ENCODE data around the gene ELP5. TPM values are rescaled to one million over a fixed set of nuclear protein-coding genes. Genes with fewer than 3 reads are reported as not detected.

Gene ELP5
- total and polyA plus RNA-seq, 2 donors (not counting 3 experiments of a cell fraction or from before 2014, with no cell fraction given) = 44.4 to 54.7 TPM

DNA sequence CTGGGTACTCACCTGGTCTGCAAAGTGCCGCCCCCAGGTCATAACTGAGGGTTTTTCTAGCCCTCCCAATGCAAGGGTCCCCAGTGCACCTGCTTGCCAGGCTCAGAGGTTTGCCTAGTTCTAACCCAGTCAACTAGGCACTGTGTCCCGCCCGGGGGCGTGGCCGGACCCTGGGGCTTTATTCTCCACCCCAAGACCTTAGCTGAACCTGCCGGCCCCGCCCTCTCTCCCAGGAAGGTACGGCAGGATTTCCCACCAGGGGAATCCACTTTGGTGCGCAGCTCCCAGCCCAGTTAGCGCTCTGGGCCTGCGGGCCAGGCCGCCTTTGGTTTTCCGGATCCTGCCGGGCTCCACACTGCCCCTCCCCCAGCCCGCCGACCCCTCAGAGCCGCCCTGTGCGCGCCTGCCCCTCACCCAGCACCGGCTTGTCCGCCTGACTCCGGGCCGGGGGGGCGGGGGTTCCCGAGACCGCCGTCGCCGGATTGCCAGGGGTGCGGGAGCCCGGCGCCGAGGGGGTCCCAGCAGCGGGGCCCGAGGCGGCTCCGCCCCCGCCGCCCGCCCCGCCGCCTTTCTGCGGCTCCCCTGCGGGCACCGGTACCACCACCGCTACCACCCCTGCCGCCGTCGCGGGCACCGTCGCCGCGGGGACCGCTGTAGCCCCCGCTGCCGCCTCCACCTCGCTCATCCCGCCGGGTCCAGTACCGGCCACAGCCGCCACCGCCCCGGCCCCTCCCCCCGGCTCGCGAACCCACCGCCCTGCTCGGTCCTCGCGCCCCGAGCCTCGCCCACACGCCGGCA, 42.0 kb downstream of the ELP5 start:
- intact Hi-C loops (cut with micrococcal nuclease) = no loop called here
- DNase-seq (ENCODE audit: low read depth, low spot score) = no peak
- peaks cover 16 to 28% of the 10 kb centered on the region in 2 experiments for H3K27me3 ChIP-seq (ENCODE audit: control insufficient read depth in 2 of 2, insufficient read depth in 2 of 2, low read length in 2 of 2)
- peak overlapping the region; percentile 44 for H2AFZ ChIP-seq (ENCODE audit: low read depth, low read length)
- H3K9ac ChIP-seq (replicated peaks; ENCODE audit: extremely low read depth, insufficient read depth, low read length) = no peak overlapping the region
- H3K4me3 ChIP-seq (replicated peaks in 1 of 3; ENCODE audit: insufficient read depth in 1 of 3, low read depth in 1 of 3, low read length in 3 of 3) = no peak overlapping the region
- H3K4me1 ChIP-seq (ENCODE audit: control insufficient read depth, extremely low read depth, insufficient read depth, low read length) = peaks cover 8% of the 10 kb centered on the region
- no peaks in the 10 kb centered on the region for H3K36me3 ChIP-seq (ENCODE audit: control insufficient read depth in 2 of 2, extremely low read depth in 1 of 2, insufficient read depth in 2 of 2, low read length in 2 of 2)
- no peak for FAIRE-seq
- no TSS peak for BruUV-seq (replicated peaks)
- TF ChIP-seq EZH2 (IDR thresholded peaks at IDR 0.05; ENCODE audit: borderline replicate concordance, low read depth, low read length, severe bottlenecking) (peak; percentile 76), POLR2A (IDR thresholded peaks at IDR 0.05; ENCODE audit: low read depth, low read length) (no peak), FOS (IDR thresholded peaks at IDR 0.05; ENCODE audit: borderline replicate concordance, insufficient read depth, low read length) (no peak)
- TF ChIP-seq, protein P1, sequence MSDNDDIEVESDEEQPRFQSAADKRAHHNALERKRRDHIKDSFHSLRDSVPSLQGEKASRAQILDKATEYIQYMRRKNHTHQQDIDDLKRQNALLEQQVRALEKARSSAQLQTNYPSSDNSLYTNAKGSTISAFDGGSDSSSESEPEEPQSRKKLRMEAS (IDR thresholded peaks at IDR 0.05; ENCODE audit: insufficient read depth, insufficient read length) = no peak
- ChIA-PET POLR2A (no interaction called here), CTCF (interaction anchor here (1.9 kb wide), 1 partner anchor 12 kb away, joined by 4 read pairs; the partner anchor contains the start of gene SLC2A4)
- H4K20me1 ChIP-seq (replicated peaks; ENCODE audit: control insufficient read depth, extremely low read depth, insufficient read depth, low read length) = no peaks in the 10 kb centered on the region
- H3K79me2 ChIP-seq (ENCODE audit: control insufficient read depth, insufficient read depth, low read length) = no peaks in the 10 kb centered on the region
- H3K9me1 ChIP-seq (replicated peaks; ENCODE audit: control insufficient read depth, extremely low read depth, insufficient read depth, low read length) = no peaks in the 10 kb centered on the region
- no peak overlapping the region for H3K27ac ChIP-seq (ENCODE audit: insufficient read depth, low read depth, low read length)
- H3K4me2 ChIP-seq (ENCODE audit: insufficient read depth, low read length) = no peak overlapping the region
- dilution Hi-C loops (cut with MboI; ENCODE audit: extremely low pct_ligation_motif_present, low sequenced_read_pairs) = no loop called here
- no peaks in the 10 kb centered on the region for H3K9me3 ChIP-seq (replicated peaks; ENCODE audit: control insufficient read depth, insufficient read depth, low read length)

DNA sequence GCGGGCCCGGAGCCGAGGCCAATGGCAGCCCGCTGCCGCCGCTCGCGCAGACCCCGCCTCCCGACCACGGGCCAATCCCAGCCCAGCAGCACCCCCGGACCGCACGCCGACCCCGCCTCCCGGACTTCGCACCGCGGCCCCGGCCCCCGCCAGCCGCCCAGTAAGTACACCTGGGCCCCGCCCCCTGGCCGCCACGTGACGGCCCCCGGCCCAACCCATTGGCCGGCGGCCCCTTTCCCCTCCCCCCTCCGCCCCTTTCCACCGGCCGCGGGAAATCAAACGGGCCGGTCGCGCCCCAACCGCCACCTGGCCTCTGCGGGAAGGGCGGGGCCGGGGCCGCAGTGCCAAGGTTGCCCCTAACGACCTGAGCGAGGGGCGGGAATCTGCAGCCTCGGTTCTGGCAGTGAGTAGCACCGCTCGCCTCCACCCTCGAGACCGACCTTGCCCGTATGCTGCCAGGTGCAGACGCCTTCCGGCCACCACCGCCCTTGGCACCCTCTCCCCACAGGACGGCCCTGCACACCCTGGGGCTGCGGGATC, 42.7 kb downstream of the ELP5 start, which contains the start of gene YBX2:
Gene YBX2 (minus strand): TSS at position 26 of the 540 bp plus-strand sequence. CDS start 139 bp downstream, outside the sequence.
- H3K27ac ChIP-seq (ENCODE audit: insufficient read depth, low read depth, low read length) = no peak within 1 kb of the TSS
- peaks cover 16 to 28% of the 10 kb centered on the region in 2 experiments for H3K27me3 ChIP-seq (ENCODE audit: control insufficient read depth in 2 of 2, insufficient read depth in 2 of 2, low read length in 2 of 2)
- peaks cover 8% of the 10 kb centered on the region for H3K4me1 ChIP-seq (ENCODE audit: control insufficient read depth, extremely low read depth, insufficient read depth, low read length)
- H3K36me3 ChIP-seq (ENCODE audit: control insufficient read depth in 2 of 2, extremely low read depth in 1 of 2, insufficient read depth in 2 of 2, low read length in 2 of 2) = no peaks in the 10 kb centered on the region
- peak; percentile 45 for DNase-seq (ENCODE audit: low read depth, low spot score)
- H3K4me3 ChIP-seq (replicated peaks in 1 of 3; ENCODE audit: insufficient read depth in 1 of 3, low read depth in 1 of 3, low read length in 3 of 3) = no peak within 1 kb of the TSS
- dilution Hi-C loops (cut with MboI; ENCODE audit: extremely low pct_ligation_motif_present, low sequenced_read_pairs) = no loop called here
- no peaks in the 10 kb centered on the region for H3K9me1 ChIP-seq (replicated peaks; ENCODE audit: control insufficient read depth, extremely low read depth, insufficient read depth, low read length)
- no peak within 1 kb of the TSS for H3K4me2 ChIP-seq (ENCODE audit: insufficient read depth, low read length)
- POLR2A ChIA-PET = no interaction called here
- H3K9me3 ChIP-seq (replicated peaks; ENCODE audit: control insufficient read depth, insufficient read depth, low read length) = no peaks in the 10 kb centered on the region
- H3K79me2 ChIP-seq (ENCODE audit: control insufficient read depth, insufficient read depth, low read length) = no peaks in the 10 kb centered on the region
- no peaks in the 10 kb centered on the region for H4K20me1 ChIP-seq (replicated peaks; ENCODE audit: control insufficient read depth, extremely low read depth, insufficient read depth, low read length)
- H2AFZ ChIP-seq (ENCODE audit: low read depth, low read length) = peak within 1 kb of the TSS; percentile 44
- H3K9ac ChIP-seq (replicated peaks; ENCODE audit: extremely low read depth, insufficient read depth, low read length) = no peak within 1 kb of the TSS
- CTCF ChIA-PET = no interaction called here
- TF ChIP-seq, protein P1 (IDR thresholded peaks at IDR 0.05; ENCODE audit: insufficient read depth, insufficient read length) = no peak
- TF ChIP-seq GATA2 (IDR thresholded peaks at IDR 0.05; ENCODE audit: insufficient read depth, insufficient read length, low read depth, low read length) = no peak
- no peak for TF ChIP-seq EZH2 (IDR thresholded peaks at IDR 0.05; ENCODE audit: borderline replicate concordance, low read depth, low read length, severe bottlenecking)
- no peak for TF ChIP-seq POLR2AphosphoS5 (IDR thresholded peaks at IDR 0.05; ENCODE audit: insufficient read depth, low read depth, low read length)
- no peak for TF ChIP-seq FOS (IDR thresholded peaks at IDR 0.05; ENCODE audit: borderline replicate concordance, insufficient read depth, low read length)
- TF ChIP-seq POLR2A (IDR thresholded peaks at IDR 0.05; ENCODE audit: low read depth, low read length) = no peak
- TF ChIP-seq MYC (IDR thresholded peaks at IDR 0.05; ENCODE audit: low read depth, low read length) = no peak
- TF ChIP-seq, protein P2, sequence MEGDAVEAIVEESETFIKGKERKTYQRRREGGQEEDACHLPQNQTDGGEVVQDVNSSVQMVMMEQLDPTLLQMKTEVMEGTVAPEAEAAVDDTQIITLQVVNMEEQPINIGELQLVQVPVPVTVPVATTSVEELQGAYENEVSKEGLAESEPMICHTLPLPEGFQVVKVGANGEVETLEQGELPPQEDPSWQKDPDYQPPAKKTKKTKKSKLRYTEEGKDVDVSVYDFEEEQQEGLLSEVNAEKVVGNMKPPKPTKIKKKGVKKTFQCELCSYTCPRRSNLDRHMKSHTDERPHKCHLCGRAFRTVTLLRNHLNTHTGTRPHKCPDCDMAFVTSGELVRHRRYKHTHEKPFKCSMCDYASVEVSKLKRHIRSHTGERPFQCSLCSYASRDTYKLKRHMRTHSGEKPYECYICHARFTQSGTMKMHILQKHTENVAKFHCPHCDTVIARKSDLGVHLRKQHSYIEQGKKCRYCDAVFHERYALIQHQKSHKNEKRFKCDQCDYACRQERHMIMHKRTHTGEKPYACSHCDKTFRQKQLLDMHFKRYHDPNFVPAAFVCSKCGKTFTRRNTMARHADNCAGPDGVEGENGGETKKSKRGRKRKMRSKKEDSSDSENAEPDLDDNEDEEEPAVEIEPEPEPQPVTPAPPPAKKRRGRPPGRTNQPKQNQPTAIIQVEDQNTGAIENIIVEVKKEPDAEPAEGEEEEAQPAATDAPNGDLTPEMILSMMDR (IDR thresholded peaks at IDR 0.05; ENCODE audit: extremely low read depth in 1 of 2, insufficient read depth in 1 of 2, low read depth in 1 of 2, low read length in 2 of 2) = no peak
- TF ChIP-seq JUN (IDR thresholded peaks at IDR 0.05; ENCODE audit: borderline replicate concordance, insufficient read depth, insufficient read length, low read depth) = no peak
- no TSS peak for BruUV-seq (replicated peaks)
- no peak for FAIRE-seq
- intact Hi-C loops (cut with micrococcal nuclease) = loop anchor here (5.0 kb wide), 1 partner anchor 157 kb away; no protein-coding TSS in a partner anchor
